H1 (cell line): Measurements from ENCODE around the gene ZBED4. TPM values are rescaled to one million over a fixed set of nuclear protein-coding genes. Genes with fewer than 3 reads are reported as not detected.

ENCODE experiments used
- CTCF ChIA-PET: fragments of 300-600 bp; sonication (Branson Sonifier 250); formaldehyde crosslinking; loops from one replicate; lab custom pipeline; 2021; ENCODE audit not compliant: partially characterized antibody; lab: Charles Lee
- POLR2A ChIA-PET: fragments of 300-600 bp; sonication (Branson Sonifier 250); formaldehyde crosslinking; loops from one replicate; lab custom pipeline; 2021; ENCODE audit warnings: inconsistent platforms; ENCODE audit not compliant: partially characterized antibody; lab: Charles Lee
- DNase-seq, 2 experiments: peaks; one replicate each; pipeline versions ENCODE4 v3.0.0 to v3.0.0-alpha.2; 2010 to 2022; ENCODE audit warnings: low spot score in 2 of 2, low read depth in 1 of 2, mixed read lengths in 1 of 2
- FAIRE-seq: peaks from 2 replicates; lab custom pipeline; 2011; peaks lifted over from hg19 to GRCh38; lab: Jason Lieb, UNC
- H2AFZ ChIP-seq: 2 replicates; pipeline ENCODE4 v1.8.1; 2012; ENCODE audit warnings: low read length, inconsistent platforms
- H2AK5ac ChIP-seq: 2 replicates; pipeline ENCODE4 v1.6.1; 2013; ENCODE audit warnings: low read depth, low read length
- H2BK120ac ChIP-seq: replicated peaks from 2 replicates; pipeline ENCODE3; 2013; ENCODE audit warnings: low read depth, low read length, inconsistent platforms
- H2BK12ac ChIP-seq: 2 replicates; pipeline ENCODE4 v1.6.1; 2013; ENCODE audit warnings: low read depth, low read length
- H2BK15ac ChIP-seq: 2 replicates; pipeline ENCODE4 v1.6.1; 2013; ENCODE audit warnings: low read length
- H2BK20ac ChIP-seq: 2 replicates; pipeline ENCODE4 v1.6.1; 2013; ENCODE audit warnings: low read length
- H2BK5ac ChIP-seq: 2 replicates; pipeline ENCODE4 v1.6.1; 2013; ENCODE audit warnings: low read depth, low read length
- H3K14ac ChIP-seq: 2 replicates; pipeline ENCODE4 v1.6.1; 2013; ENCODE audit warnings: inconsistent platforms; ENCODE audit not compliant: insufficient read length
- H3K18ac ChIP-seq: 2 replicates; pipeline ENCODE4 v1.6.1; 2013; ENCODE audit warnings: low read length; ENCODE audit errors: extremely low read depth
- H3K23ac ChIP-seq: 2 replicates; pipeline ENCODE4 v1.6.1; 2013; ENCODE audit warnings: inconsistent platforms; ENCODE audit not compliant: insufficient read length
- H3K23me2 ChIP-seq: 2 replicates; pipeline ENCODE4 v1.6.1; 2013; ENCODE audit warnings: low read depth, low read length
- H3K27ac ChIP-seq: 2 replicates; pipeline ENCODE4 v1.6.1; 2011; ENCODE audit warnings: low read depth, low read length, inconsistent platforms
- H3K27me3 ChIP-seq, 4 experiments: replicated peaks in 1 of 4; 1 replicate in 1 of 4; 2 replicates in 3 of 4; pipeline versions ENCODE4 v1.6.1 to v1.8.1; 2011 to 2013; ENCODE audit warnings: low read length in 3 of 4, mild to moderate bottlenecking in 3 of 4, inconsistent platforms in 2 of 4, mixed read lengths in 2 of 4, moderate library complexity in 1 of 4; ENCODE audit not compliant: control insufficient read depth in 3 of 4, insufficient read depth in 3 of 4; ENCODE audit errors: extremely low read depth in 1 of 4
- H3K36me3 ChIP-seq, 4 experiments: 2 replicates each; pipeline versions ENCODE4 v1.6.1 to v1.8.1; 2011 to 2013; ENCODE audit warnings: mild to moderate bottlenecking in 4 of 4, low read length in 3 of 4, moderate library complexity in 2 of 4, control low read depth in 1 of 4, inconsistent platforms in 1 of 4; ENCODE audit not compliant: insufficient read depth in 4 of 4, control insufficient read depth in 2 of 4
- H3K4ac ChIP-seq: replicated peaks from 2 replicates; pipeline ENCODE3; 2013; ENCODE audit warnings: low read length, low read depth, mixed read lengths, inconsistent platforms; ENCODE audit not compliant: insufficient read length
- H3K4me1 ChIP-seq, 4 experiments: replicated peaks in 1 of 4; 1 replicate in 1 of 4; 2 replicates in 3 of 4; pipeline versions ENCODE4 v1.6.1 to v1.8.1; 2011 to 2013; ENCODE audit warnings: low read length in 3 of 4, inconsistent platforms in 2 of 4, mixed read lengths in 1 of 4; ENCODE audit not compliant: insufficient read depth in 4 of 4, control insufficient read depth in 3 of 4
- H3K4me2 ChIP-seq, 2 experiments: 2 replicates each; pipeline versions ENCODE4 v1.6.1 to v1.8.1; 2011 to 2013; ENCODE audit warnings: low read depth in 2 of 2, low read length in 2 of 2, control low read depth in 1 of 2, inconsistent platforms in 1 of 2, mild to moderate bottlenecking in 1 of 2; ENCODE audit not compliant: insufficient read depth in 1 of 2
- H3K4me3 ChIP-seq, 4 experiments: fragments of 200-600, 300-600 bp in 1 of 4; sonication (generic), shearing (Covaris generic), sonication (Bioruptor Twin) in 1 of 4; 2 replicates each; pipeline versions ENCODE4 v1.5.1 to v1.8.1; 2011 to 2016; ENCODE audit warnings: low read length in 4 of 4, low read depth in 3 of 4, control low read depth in 2 of 4, inconsistent platforms in 2 of 4, mild to moderate bottlenecking in 2 of 4, mixed read lengths in 1 of 4, moderate library complexity in 1 of 4; ENCODE audit not compliant: insufficient read depth in 2 of 4; ENCODE audit errors: extremely low read depth in 1 of 4
- H3K56ac ChIP-seq: replicated peaks from 2 replicates; pipeline ENCODE3; 2013; ENCODE audit warnings: low read depth, mild to moderate bottlenecking, mixed read lengths, low read length, inconsistent platforms; ENCODE audit not compliant: insufficient read length
- H3K79me1 ChIP-seq: 2 replicates; pipeline ENCODE4 v1.6.1; 2013; ENCODE audit warnings: low read depth, low read length, control low read depth
- H3K79me2 ChIP-seq, 2 experiments: 2 replicates each; pipeline versions ENCODE4 v1.6.1 to v1.8.1; 2012 to 2013; ENCODE audit warnings: low read length in 2 of 2, mild to moderate bottlenecking in 2 of 2, inconsistent platforms in 1 of 2; ENCODE audit not compliant: insufficient read depth in 2 of 2, control insufficient read depth in 1 of 2
- H3K9ac ChIP-seq, 4 experiments: replicated peaks in 1 of 4; 1 replicate in 1 of 4; 2 replicates in 3 of 4; pipeline versions ENCODE4 v1.6.1 to v1.8.1; 2011 to 2013; ENCODE audit warnings: low read depth in 3 of 4, low read length in 3 of 4, control low read depth in 2 of 4, mild to moderate bottlenecking in 2 of 4, moderate library complexity in 2 of 4, inconsistent platforms in 1 of 4; ENCODE audit errors: extremely low read depth in 1 of 4
- H3K9me3 ChIP-seq, 2 experiments: 2 replicates each; pipeline versions ENCODE4 v1.6.1 to v1.8.1; 2012 to 2013; ENCODE audit warnings: mild to moderate bottlenecking in 2 of 2, moderate library complexity in 2 of 2, control low read depth in 1 of 2, inconsistent platforms in 1 of 2, low read depth in 1 of 2, low read length in 1 of 2, mixed read lengths in 1 of 2; ENCODE audit not compliant: insufficient read depth in 2 of 2
- H4K20me1 ChIP-seq, 2 experiments: replicated peaks in 1 of 2; 2 replicates each; pipeline versions ENCODE3 to v1.8.1; 2011 to 2013; ENCODE audit warnings: inconsistent platforms in 2 of 2, low read length in 2 of 2, mild to moderate bottlenecking in 1 of 2; ENCODE audit not compliant: insufficient read depth in 2 of 2, control insufficient read depth in 1 of 2
- H4K5ac ChIP-seq: 2 replicates; pipeline ENCODE4 v1.6.1; 2013; ENCODE audit warnings: low read length, low read depth, mixed read lengths, inconsistent platforms; ENCODE audit not compliant: insufficient read length
- H4K8ac ChIP-seq: 2 replicates; pipeline ENCODE4 v1.8.0; 2013; ENCODE audit warnings: mild to moderate bottlenecking, moderate library complexity, low read length, inconsistent platforms; ENCODE audit not compliant: insufficient read depth; ENCODE audit errors: extremely low read depth
- H4K91ac ChIP-seq: replicated peaks from 2 replicates; pipeline ENCODE3; 2013; ENCODE audit warnings: low read length, mixed read lengths, inconsistent platforms; ENCODE audit not compliant: insufficient read length
- ASH2L ChIP-seq: fragments of 200-600, 300-600 bp; sonication (generic); IDR thresholded peaks from one replicate; pipeline ENCODE4 v1.7.1; 2017; ENCODE audit warnings: low read length
- CREB1 ChIP-seq: IDR thresholded peaks from 2 replicates; pipeline ENCODE4 v1.6.1; 2012; ENCODE audit warnings: inconsistent platforms
- CTBP2 ChIP-seq: IDR thresholded peaks from 2 replicates; pipeline ENCODE4 v1.7.0; 2011; ENCODE audit warnings: borderline replicate concordance, mild to moderate bottlenecking, moderate library complexity, mixed read lengths, low read length; ENCODE audit not compliant: insufficient read depth, insufficient read length
- JUND ChIP-seq: IDR thresholded peaks from 2 replicates; pipeline ENCODE4 v1.6.1; 2011; ENCODE audit warnings: mild to moderate bottlenecking, improper control_type of control experiment, low read length
- KDM1A ChIP-seq: fragments of 200-600, 300-600 bp; sonication (generic); IDR thresholded peaks from 2 replicates; pipeline ENCODE4 v1.7.1; 2016; ENCODE audit warnings: mild to moderate bottlenecking, low read length, borderline replicate concordance
- KDM4A ChIP-seq: IDR thresholded peaks from one replicate; pipeline ENCODE4 v1.7.1; 2012; ENCODE audit warnings: low read depth, mild to moderate bottlenecking, moderate library complexity, low read length, inconsistent platforms; ENCODE audit not compliant: severe bottlenecking
- NANOG ChIP-seq: IDR thresholded peaks from 2 replicates; pipeline ENCODE4 v1.6.1; 2011; ENCODE audit warnings: low read length, low read depth, mild to moderate bottlenecking, inconsistent platforms; ENCODE audit not compliant: insufficient read depth, poor library complexity, severe bottlenecking
- POLR2A ChIP-seq, 2 experiments: IDR thresholded peaks; 1 replicate in 1 of 2; 2 replicates in 1 of 2; pipeline ENCODE4 v1.6.1; 2011; ENCODE audit warnings: low read depth in 2 of 2, low read length in 2 of 2, mild to moderate bottlenecking in 2 of 2; ENCODE audit errors: control extremely low read depth in 1 of 2
- RNF2 ChIP-seq: fragments of 200-900, 300-1000 bp; sonication (generic); IDR thresholded peaks from 2 replicates; pipeline ENCODE4 v1.7.1; 2016; ENCODE audit warnings: borderline replicate concordance, low read depth, mild to moderate bottlenecking, antibody characterized with exemption, low read length; ENCODE audit not compliant: poor library complexity, severe bottlenecking; ENCODE audit errors: missing control alignments
- TEAD4 ChIP-seq: IDR thresholded peaks from 2 replicates; pipeline ENCODE4 v1.6.1; 2012; ENCODE audit warnings: low read depth, low read length, inconsistent platforms, mixed read lengths
- WGBS, 2 experiments: shearing (Covaris generic) in 1 of 2; methylation state at CpG; one replicate each; pipeline versions ENCODE4 v1.1.6 to v1.1.7; 2013 to 2015; ENCODE audit warnings: low lambda C conversion rate in 2 of 2, mixed read lengths in 2 of 2, inconsistent platforms in 1 of 2, low coverage in 1 of 2, missing lambda C conversion rate in 1 of 2; ENCODE audit not compliant: insufficient replicate concordance in 2 of 2, insufficient coverage in 1 of 2, insufficient read length in 1 of 2; ENCODE audit errors: extremely low coverage in 1 of 2, missing lambda C conversion rate in 1 of 2; 5-methylcytosine and 5-hydroxymethylcytosine counted together
- polyA plus RNA-seq, 7 experiments: library from polyadenylated mRNA; depleted of rRNA in 3 of 7; stranded (reverse) in 5 of 7; unstranded in 2 of 7; fragments of >200 nt in 5 of 7; fragments of 200-250 nt in 2 of 7; gene quantifications; 1 replicate in 5 of 7; 2 replicates in 1 of 7; 4 replicates in 1 of 7; pipeline versions ENCODE4 v1.2.1 to v1.2.3, GENCODE V29; 2011 to 2013; ENCODE audit warnings: missing spikeins in 2 of 7, mixed read lengths in 2 of 7
- total RNA-seq: library from RNA; stranded (reverse); fragmentation: NEBNext Ultra II Directional; extraction: Animal tissue kit (Norgen Biotek cat#: 25700); gene quantifications from 2 replicates; pipeline ENCODE4 v1.2.1, GENCODE V29; 2021
- TF ChIP-seq, protein P1 (sequence below): IDR thresholded peaks from 2 replicates; pipeline ENCODE4 v1.6.1; 2012; ENCODE audit warnings: low read length, inconsistent platforms

The ZBED4 gene
- total and polyA plus RNA-seq, 2 of the 8 experiments (the other 6 are each of a cell fraction or from before 2014, with no cell fraction given), result 11.0 to 28.3 TPM

DNA sequence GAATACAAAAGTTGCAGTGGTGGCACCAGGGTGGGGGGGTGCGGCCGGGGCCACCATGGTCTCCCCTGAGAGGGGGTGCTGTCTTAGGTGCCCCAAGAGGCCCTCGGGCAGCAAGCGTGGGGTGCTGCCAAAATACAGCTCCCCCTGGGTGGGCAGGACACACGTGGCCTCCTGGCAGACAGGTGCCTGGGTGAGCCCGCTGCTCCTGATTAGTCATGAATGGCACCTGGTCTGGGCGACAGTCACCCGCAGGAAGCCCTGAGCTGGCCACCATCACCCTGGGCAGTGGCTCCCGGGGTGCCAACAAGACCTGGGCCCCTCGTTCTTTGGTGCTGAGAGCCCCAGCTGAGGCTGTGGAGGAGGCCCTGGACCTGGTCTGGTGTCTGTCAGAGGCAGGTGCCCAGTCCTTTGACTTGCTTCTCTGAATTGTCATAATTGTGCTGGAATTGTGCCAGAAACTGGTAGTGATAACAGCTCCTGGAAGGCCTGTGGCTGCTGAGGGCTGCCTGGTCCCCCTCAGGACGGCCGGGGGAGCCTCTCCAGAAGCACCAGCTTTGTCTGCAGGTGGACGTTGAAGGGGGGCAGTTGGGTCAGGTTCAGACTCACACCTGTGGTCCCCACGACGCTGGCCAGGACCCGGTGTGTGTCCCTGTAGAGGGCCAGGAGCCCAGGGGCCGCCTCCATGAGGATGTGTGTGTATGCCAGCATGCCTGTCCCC lies 49.8 kb downstream of the ZBED4 start:
- Histone ChIP-seq H3K27ac (no peak overlapping the region), H3K4me3 (no peak overlapping the region), H3K27me3 (no peaks in the 10 kb centered on the region), H4K20me1 (peaks cover 2 to 17% of the 10 kb centered on the region in 2 experiments), H2BK20ac (no peak overlapping the region), H2BK15ac (no peak overlapping the region), H3K79me2 (no peaks in the 10 kb centered on the region), H3K4me1 (no peaks in the 10 kb centered on the region), H3K23ac (no peak overlapping the region), H2BK12ac (no peak overlapping the region), H2BK5ac (no peak overlapping the region), H3K56ac (no peak overlapping the region), H3K9ac (no peak overlapping the region), H4K8ac (no peak overlapping the region), H3K23me2 (no peaks in the 10 kb centered on the region), H3K4ac (no peak overlapping the region), H3K4me2 (no peak overlapping the region), H2AFZ (no peak overlapping the region), H4K91ac (no peak overlapping the region), H2BK120ac (no peak overlapping the region), H4K5ac (no peak overlapping the region), H3K9me3 (peaks cover 6 to 10% of the 10 kb centered on the region in 2 experiments; a peak in 2 of 4 replicates), H2AK5ac (no peak overlapping the region), H3K14ac (no peak overlapping the region), H3K18ac (no peak overlapping the region), H3K79me1 (peaks cover 2% of the 10 kb centered on the region; the same call in 1 of the 2 replicates), H3K36me3 (peaks cover 0 to 31% (median 10%) of the 10 kb centered on the region in 4 experiments; a peak in 5 of 8 replicates)
- no peak for DNase-seq
- ChIA-PET CTCF (no interaction called here), POLR2A (interaction anchor here (0.6 to 1.6 kb wide), 4 partner anchors 9 to 61 kb away, joined by 3 to 6 read pairs (median 3); no protein-coding TSS in a partner anchor)
- 93% methylated on average over 17 of the region's 17 CpGs; no CpG with 5 or more reads in 1 of the 2 experiments for WGBS, 2 experiments
- FAIRE-seq, result no peak
- TF ChIP-seq KDM4A, result no peak
- no peak for TF ChIP-seq NANOG
- TF ChIP-seq KDM1A, result no peak
- no peak for TF ChIP-seq CREB1
- no peak for TF ChIP-seq RNF2
- TF ChIP-seq, protein P1, sequence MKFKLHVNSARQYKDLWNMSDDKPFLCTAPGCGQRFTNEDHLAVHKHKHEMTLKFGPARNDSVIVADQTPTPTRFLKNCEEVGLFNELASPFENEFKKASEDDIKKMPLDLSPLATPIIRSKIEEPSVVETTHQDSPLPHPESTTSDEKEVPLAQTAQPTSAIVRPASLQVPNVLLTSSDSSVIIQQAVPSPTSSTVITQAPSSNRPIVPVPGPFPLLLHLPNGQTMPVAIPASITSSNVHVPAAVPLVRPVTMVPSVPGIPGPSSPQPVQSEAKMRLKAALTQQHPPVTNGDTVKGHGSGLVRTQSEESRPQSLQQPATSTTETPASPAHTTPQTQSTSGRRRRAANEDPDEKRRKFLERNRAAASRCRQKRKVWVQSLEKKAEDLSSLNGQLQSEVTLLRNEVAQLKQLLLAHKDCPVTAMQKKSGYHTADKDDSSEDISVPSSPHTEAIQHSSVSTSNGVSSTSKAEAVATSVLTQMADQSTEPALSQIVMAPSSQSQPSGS, result no peak
- no peak for TF ChIP-seq TEAD4
- no peak for TF ChIP-seq JUND
- no peak for TF ChIP-seq ASH2L
- no peak for TF ChIP-seq CTBP2
- TF ChIP-seq POLR2A (IDR thresholded peaks at IDR 0.05; ENCODE audit: control extremely low read depth in 1 of 2, low read depth in 2 of 2, low read length in 2 of 2), result no peak
